ENCODE measurements around the gene NAA16. TPM values are rescaled to one million over a fixed set of nuclear protein-coding genes. Genes with fewer than 3 reads are reported as not detected.

NAA16 gene
- total RNA-seq, 1 experiment from 2014 or later: 32.4 TPM

- intact Hi-C loops (cut with micrococcal nuclease; ENCODE audit: unreplicated experiment): loop anchor here (10.0 kb wide), 1 partner anchor 758 kb away; no protein-coding TSS in a partner anchor
- no peaks in the 10 kb centered on the region for H3K27me3 ChIP-seq (replicated peaks; ENCODE audit: control insufficient read depth, insufficient read depth, low read length)
- H3K9me3 ChIP-seq: no peaks in the 10 kb centered on the region
- Mint-ChIP-seq H3K4me3 (ENCODE audit: unreplicated experiment) (no peak overlapping the region), H3K36me3 (ENCODE audit: insufficient read depth, unreplicated experiment) (peaks cover 21% of the 10 kb centered on the region), H3K27ac (ENCODE audit: unreplicated experiment) (no peak overlapping the region), H3K9me3 (ENCODE audit: unreplicated experiment) (no peaks in the 10 kb centered on the region), H3K27me3 (ENCODE audit: insufficient read depth, unreplicated experiment) (no peaks in the 10 kb centered on the region), H3K4me1 (ENCODE audit: low read depth, unreplicated experiment) (peaks cover 21% of the 10 kb centered on the region)
- ChIA-PET POLR2A (no interaction called here), CTCF (no interaction called here)
- TF ChIP-seq CTCF (IDR thresholded peaks at IDR 0.05; ENCODE audit: insufficient read depth in 1 of 2, low read depth in 1 of 2, low read length in 1 of 2, severe bottlenecking in 1 of 2, unreplicated experiment in 1 of 2): no peak
- no peaks in the 10 kb centered on the region for H3K36me3 ChIP-seq (ENCODE audit: control insufficient read depth, insufficient read depth, low read length)
- DNase-seq: no peak
- BruUV-seq (replicated peaks): no TSS peak
- no peak overlapping the region for H3K4me3 ChIP-seq (ENCODE audit: low read depth, low read length)
- peaks cover 12% of the 10 kb centered on the region for H3K4me1 ChIP-seq
Observed at GRCh38 chr13:41356786-41357185, 45.7 kb downstream of the NAA16 start.

GRCh38 chr13:41361491-41361890 lies 50.4 kb downstream of the NAA16 start:
- H3K27ac Mint-ChIP-seq (ENCODE audit: unreplicated experiment): no peak overlapping the region
- Histone ChIP-seq H3K4me3 (ENCODE audit: low read depth, low read length) (no peak overlapping the region), H3K36me3 (ENCODE audit: control insufficient read depth, insufficient read depth, low read length) (no peaks in the 10 kb centered on the region; the same call in 1 of the 2 replicates), H3K4me1 (0 out of 2 replicates have a peak, but pooled peaks cover 5% of the 10 kb centered on the region), H3K9me3 (no peaks in the 10 kb centered on the region), H3K27me3 (replicated peaks; ENCODE audit: control insufficient read depth, insufficient read depth, low read length) (no peaks in the 10 kb centered on the region)
- TF ChIP-seq CTCF (IDR thresholded peaks at IDR 0.05; ENCODE audit: insufficient read depth in 1 of 2, low read depth in 1 of 2, low read length in 1 of 2, severe bottlenecking in 1 of 2, unreplicated experiment in 1 of 2): no peak
- H3K36me3 Mint-ChIP-seq (ENCODE audit: insufficient read depth, unreplicated experiment): peaks cover 17% of the 10 kb centered on the region
- H3K4me1 Mint-ChIP-seq (ENCODE audit: low read depth, unreplicated experiment): peaks cover 12% of the 10 kb centered on the region
- no peak for DNase-seq
- POLR2A ChIA-PET: no interaction called here
- intact Hi-C loops (cut with micrococcal nuclease; ENCODE audit: unreplicated experiment): no loop called here
- no peak overlapping the region for H3K4me3 Mint-ChIP-seq (ENCODE audit: unreplicated experiment)
- no peaks in the 10 kb centered on the region for H3K27me3 Mint-ChIP-seq (ENCODE audit: insufficient read depth, unreplicated experiment)
- no peaks in the 10 kb centered on the region for H3K9me3 Mint-ChIP-seq (ENCODE audit: unreplicated experiment)
- CTCF ChIA-PET: interaction anchor here (0.6 kb wide), 1 partner anchor 76 kb away, joined by 5 read pairs; no protein-coding TSS in a partner anchor
- BruUV-seq (replicated peaks): no TSS peak

- peaks cover 33% of the 10 kb centered on the region for H3K36me3 Mint-ChIP-seq (ENCODE audit: insufficient read depth, unreplicated experiment)
- peaks cover 6% of the 10 kb centered on the region for H3K9me3 Mint-ChIP-seq (ENCODE audit: unreplicated experiment)
- no peak overlapping the region for H3K4me3 Mint-ChIP-seq (ENCODE audit: unreplicated experiment)
- POLR2A ChIA-PET: no interaction called here
- no peak overlapping the region for H3K27ac Mint-ChIP-seq (ENCODE audit: unreplicated experiment)
- no peak for DNase-seq
- Histone ChIP-seq H3K4me3 (ENCODE audit: low read depth, low read length) (no peak overlapping the region), H3K4me1 (0 out of 2 replicates have a peak, but pooled peaks cover 5% of the 10 kb centered on the region), H3K36me3 (ENCODE audit: control insufficient read depth, insufficient read depth, low read length) (no peaks in the 10 kb centered on the region; the same call in 1 of the 2 replicates), H3K9me3 (no peaks in the 10 kb centered on the region), H3K27me3 (replicated peaks; ENCODE audit: control insufficient read depth, insufficient read depth, low read length) (no peaks in the 10 kb centered on the region)
- CTCF ChIA-PET: no interaction called here
- no TSS peak for BruUV-seq (replicated peaks)
- no peak for TF ChIP-seq CTCF (IDR thresholded peaks at IDR 0.05; ENCODE audit: insufficient read depth in 1 of 2, low read depth in 1 of 2, low read length in 1 of 2, severe bottlenecking in 1 of 2, unreplicated experiment in 1 of 2)
- no peaks in the 10 kb centered on the region for H3K27me3 Mint-ChIP-seq (ENCODE audit: insufficient read depth, unreplicated experiment)
- peaks cover 12% of the 10 kb centered on the region for H3K4me1 Mint-ChIP-seq (ENCODE audit: low read depth, unreplicated experiment)
- intact Hi-C loops (cut with micrococcal nuclease; ENCODE audit: unreplicated experiment): no loop called here
Observed at GRCh38 chr13:41364043-41364442, 53.0 kb downstream of the NAA16 start.

Data from Caco-2 (cell line).